NCI-H526 (cell line): ENCODE data around the gene SLC25A34.

Experiments
- DNase-seq, 2 experiments: peaks; one replicate each; lab custom pipeline; 2025; lab: John Stamatoyannopoulos, UW

Gene SLC25A34

DNA sequence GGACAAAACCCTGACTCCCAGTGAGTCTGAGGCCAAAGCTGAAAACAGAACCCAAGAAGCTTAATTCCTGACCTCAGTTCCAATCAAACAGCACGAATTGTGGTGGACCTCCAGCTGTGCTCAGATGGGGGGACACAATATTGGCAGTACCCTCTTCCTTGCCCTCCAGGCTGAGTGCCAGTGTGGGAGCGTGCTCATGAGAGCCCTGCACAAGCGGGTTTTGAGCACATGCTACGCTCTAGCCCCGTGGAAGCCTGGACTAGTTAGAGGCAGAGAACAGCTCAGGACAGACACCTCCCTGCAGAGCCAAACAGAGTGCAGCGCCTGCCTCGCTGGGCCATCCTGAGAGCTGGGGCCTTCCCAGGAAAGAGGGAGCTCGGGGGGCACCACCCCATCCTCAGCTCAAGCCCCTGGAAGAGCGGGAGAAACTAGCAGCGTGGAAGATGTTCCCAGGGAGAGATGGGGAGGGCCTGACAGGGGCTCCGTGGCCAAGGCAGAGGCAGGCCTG lies 2.8 kb upstream of the SLC25A34 start:
- no peak for DNase-seq

DNA sequence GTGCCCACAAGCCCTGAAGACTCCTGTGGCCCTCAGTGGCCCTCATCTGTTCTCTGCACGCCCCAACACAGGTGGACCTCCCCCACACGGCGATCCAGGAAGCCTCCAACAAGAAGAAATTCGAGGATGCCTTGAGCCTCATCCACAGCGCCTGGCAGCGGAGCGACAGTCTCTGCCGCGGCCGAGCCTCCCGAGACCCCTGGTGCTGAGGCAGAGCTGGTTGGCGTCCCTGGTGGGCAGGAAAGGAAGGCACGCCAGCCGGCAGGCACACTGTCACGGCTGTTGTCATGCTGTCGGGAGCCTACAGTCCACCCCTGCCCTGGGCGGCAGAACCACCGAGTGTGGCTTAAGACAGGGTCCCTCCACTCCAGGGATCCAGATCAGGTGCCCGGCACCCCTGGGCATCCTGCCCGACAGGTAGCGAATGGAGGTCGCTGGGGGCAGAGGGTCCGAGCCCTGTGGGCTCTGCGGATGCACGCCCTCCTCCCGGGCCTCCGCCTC lies 2.3 kb upstream of the SLC25A34 start:
- DNase-seq = no peak

DNA sequence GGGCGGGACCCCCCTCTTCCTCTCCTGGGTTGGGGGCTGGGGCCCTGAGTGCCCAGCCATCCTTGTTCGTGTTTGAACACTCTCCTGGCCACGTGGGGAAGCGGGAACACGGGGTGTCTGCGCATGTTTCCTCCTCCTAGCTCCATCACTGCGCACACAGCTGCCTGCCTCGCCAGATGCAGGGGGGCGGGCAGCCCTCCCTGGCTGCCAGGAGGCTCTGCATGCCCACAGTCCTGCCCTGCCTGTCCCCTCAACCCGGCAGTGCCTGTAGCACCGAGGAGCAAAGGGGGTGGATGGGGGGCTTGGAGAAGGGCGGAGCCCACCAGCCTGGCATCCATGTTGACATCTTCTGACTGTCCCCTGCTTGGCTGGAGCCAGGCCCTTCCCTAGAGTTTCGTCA lies 1.8 kb upstream of the SLC25A34 start:
- DNase-seq = no peak

DNA sequence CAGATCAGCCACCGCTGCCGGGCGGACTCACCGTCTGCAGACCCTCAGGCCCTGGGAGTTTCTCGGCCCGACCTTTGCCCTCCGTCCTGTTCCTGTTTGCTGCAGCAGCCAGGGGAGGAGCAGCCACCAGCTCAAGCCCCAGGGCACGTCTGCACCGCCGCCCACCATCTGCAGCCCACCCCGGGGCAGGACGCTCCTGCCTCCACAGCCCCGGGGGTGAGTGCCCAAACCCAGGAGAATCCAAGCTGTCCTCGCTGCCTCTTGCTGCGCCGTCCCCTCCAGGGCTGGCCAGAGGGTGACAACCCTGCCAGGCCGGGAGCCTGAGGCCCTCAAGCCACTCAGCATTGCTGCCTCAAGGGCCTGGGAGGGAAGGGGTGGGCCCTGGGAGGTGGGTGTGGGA lies 1.2 kb upstream of the SLC25A34 start:
- DNase-seq = no peak

DNA sequence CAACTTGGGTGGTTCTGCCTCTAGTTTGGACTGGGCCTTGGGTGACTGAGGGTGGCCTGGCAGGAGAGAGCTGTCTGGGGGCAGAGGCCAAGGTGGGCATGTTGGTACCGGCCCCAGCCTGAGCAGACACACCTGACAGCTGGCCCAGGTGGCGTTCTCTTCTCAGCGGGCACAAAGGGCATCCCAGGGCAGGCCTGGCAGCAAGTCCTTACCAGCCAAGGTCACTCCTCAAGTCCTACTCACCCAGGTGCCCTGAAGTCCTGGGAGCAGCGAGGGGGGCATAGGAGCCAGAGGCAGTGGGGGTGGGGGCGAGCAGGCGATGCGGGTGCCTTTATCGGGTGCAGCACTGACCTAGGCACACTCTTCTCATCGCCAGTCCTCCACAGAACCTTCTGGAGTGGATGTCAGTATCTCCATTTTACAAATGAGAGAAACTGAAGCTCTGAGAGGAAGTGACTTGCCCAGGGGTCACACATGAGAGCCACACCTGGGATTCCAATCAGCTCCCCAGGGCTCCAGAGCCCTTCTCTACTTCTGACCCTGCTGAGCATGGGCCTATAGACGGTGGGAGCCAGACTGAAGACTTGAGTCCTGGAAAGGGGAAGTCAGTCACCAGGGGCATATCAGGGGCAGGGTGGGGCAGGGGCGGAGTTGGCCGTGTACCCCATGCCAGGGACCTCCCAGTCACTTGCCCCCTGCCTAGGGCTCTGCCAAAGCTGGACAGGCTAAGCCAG lies 587 bp upstream of the SLC25A34 start:
- no peak for DNase-seq

DNA sequence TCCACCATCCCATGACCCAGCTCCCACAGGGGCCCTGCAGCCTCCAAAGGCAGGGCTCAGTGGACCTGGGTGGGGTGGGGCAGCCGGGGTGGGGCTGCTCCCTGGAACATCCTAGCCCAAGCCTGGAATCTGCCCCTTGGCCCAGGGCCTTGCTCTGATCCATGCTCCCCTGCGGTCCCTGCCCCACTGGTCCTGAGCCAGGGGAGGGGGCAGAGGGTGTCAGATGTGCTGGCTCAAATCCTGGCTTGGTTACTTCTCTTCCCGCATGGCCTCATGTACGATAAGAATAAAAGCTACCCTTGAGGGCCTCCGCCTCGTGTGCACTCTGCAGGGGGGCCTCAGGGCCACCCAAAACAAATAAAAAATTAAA lies 819 bp downstream of the SLC25A34 start:
- no peak for DNase-seq

DNA sequence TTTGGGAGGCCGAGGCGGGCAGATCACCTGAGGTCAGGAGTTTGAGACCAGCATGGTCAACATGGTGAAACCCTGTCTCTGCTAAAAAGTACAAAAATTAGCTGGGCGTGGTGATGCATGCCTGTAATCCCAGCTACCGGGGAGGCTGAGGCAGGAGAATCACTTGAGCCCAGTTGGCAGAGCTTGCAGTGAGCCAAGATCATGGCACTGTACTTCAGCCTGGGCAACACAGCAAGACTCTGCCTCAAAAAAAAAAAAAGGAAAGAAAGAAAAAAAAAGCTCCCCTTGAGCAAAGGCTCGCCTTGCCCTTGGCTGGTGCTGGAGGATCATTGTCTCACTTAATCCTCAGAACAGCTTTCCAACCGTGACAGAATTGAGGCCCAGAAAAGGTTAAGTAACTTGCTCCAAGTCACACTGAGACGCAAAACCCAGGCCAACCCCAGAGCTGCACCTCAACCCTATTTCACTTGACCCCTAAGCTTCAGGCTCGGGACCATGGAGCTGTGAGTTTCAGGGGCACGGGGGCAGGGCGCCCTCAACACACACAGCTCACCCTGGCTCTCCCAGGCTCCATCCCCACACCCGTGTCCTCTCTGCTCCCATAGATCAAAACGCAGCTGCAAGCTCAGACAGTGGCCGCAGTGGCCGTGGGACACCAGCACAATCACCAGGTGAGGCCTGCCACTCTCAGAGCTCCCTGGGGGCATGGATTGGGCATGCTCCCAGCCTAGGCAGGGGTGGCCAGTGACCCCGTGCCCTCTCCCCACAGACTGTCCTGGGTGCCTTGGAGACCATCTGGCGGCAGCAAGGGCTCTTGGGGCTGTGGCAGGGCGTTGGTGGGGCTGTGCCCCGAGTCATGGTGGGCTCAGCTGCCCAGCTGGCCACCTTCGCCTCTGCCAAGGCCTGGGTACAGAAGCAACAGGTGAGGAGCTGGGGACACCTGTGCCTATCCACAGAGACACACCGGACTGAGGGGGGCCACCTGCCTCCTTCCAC lies 1.6 kb downstream of the SLC25A34 start:
- DNase-seq = no peak

DNA sequence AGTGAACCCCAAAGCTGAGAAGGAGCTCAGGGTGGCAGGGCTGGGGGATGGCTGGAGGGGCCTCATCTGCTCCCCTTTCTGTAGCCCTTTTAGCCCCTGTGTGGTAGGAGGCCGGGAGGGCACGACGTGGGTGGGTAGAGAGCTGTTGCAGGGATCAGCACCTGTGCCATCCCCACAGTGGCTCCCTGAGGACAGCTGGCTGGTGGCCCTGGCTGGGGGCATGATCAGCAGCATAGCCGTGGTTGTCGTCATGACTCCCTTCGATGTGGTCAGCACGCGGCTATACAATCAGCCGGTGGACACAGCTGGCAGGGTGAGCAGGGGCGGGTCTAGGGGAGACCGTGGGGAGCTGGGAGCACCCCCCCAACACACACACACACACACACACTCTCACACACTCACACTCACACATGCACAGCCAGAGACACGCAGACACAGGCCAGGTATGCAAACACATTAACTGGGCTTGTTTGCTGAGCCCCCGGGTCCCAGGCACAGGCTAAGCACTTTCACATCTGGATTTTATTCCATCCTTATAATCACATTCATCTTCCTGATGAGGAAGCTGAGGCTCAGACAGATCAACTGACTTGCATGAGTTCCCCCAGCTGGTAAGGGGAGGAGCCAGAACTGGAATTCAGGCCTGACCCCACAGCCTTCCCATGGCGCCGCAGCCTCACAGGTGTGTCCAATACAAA lies 2.5 kb downstream of the SLC25A34 start:
- DNase-seq = no peak

DNA sequence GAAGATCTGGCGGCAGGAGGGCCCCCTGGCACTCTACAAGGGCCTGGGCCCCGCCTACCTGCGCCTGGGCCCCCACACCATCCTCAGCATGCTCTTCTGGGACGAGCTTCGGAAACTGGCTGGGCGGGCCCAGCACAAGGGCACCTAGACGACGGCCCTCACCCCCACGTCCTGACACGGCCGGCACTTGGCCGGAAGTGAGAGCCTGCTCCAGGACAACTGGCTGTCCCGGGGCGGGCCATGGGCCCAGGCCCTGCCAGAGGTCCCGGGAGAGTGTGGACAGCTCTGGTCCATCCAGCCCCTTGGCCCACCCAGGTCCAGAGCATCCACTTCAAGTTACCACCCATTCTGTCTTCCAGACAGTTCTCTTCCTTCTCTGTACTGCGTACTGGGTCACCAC lies 3.2 kb downstream of the SLC25A34 start:
- no peak for DNase-seq

DNA sequence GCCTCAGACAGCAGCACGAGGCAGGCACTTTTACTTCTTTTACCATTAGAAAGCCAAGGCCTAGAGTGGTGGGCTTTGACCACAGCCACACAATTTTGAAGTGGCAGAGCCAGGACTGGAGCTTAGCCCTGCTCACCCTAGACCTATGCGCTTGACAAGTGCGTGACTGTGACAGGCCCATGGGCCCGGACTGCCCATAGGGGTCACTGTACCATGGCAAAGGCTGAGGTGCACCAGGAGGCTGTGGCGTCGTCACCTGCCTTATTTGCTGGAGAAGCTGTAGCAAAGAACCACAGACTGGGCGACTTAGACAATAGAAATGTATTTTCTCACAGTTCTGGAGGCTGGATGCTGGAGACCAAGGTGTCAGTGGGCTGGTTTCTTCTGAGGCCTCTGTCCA lies 3.7 kb downstream of the SLC25A34 start:
- DNase-seq = peak in 1 of 2 experiments; percentile 18

DNA sequence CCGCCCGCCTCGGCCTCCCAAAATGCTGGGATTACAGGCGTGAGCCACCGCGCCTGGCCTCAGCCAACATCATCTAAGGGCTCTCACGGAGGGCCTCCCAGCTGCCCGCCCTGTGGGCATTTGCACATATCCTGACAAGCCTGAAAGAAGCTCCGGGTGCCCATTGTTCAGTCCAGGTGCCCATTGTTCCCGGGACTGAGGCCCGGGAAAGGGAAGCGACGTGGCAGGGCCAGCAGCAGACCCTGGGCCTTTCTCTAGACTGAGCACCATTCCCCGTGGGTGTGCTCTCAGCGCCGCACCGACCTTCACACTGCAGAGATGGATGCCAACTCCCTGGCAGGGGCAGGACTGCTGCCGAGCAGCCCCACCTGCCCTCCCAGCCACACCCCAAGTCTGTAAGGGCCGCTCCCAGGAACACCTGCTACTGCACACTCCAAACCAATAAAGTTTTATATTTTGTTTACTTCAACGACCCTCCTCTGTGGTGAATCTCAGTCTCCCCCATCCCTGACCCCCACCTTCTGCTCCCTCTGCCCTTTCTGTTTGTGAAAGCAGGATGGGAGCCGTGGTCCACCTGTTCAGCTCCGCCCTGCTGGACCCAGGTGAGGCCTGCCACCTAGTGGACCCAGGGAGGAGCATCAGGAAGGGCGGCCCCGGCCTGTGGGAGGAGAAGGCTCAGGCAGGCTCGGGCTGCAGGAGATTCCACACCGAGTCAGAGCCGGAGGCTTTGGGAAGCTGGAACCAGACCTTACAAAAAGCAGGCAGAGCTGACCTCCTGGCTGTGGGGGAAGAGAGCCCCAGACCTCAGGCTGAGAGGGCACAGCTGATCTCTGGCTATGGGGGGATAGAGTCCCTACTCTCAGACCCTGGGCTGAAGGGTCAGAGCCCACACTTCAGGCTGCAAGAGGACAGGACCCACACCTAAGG lies 5.1 kb downstream of the SLC25A34 start:
- DNase-seq = peak; percentile 75 to 92

DNA sequence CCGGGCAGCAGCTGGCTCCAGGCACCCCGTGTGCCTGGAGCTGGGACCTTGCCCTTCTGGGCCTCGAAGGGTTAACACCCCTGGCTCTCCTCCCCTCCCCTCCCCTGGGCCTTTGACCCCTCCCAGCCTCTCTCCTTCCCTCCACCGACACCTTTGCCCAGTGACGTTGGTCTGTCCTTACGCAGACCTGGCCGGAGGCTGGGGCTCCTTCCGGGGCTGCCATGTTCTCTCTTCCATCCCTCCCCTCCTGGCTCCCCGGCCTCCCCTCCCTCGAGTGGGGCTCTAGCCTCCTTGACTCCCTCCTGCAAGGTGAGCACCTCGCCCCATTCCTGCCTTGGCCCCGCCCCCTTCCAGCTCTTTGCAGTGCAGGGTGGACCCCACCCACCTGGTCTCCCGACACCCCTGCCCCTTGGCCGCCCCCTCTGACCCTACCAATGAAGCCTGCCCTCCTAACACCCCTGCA lies 6.3 kb downstream of the SLC25A34 start, which contains the start of gene TMEM82:
TSS of gene TMEM82 (plus strand) at position 161 of the 463 bp plus-strand sequence. CDS start at position 222, 61 bp downstream.
- DNase-seq = no peak

DNA sequence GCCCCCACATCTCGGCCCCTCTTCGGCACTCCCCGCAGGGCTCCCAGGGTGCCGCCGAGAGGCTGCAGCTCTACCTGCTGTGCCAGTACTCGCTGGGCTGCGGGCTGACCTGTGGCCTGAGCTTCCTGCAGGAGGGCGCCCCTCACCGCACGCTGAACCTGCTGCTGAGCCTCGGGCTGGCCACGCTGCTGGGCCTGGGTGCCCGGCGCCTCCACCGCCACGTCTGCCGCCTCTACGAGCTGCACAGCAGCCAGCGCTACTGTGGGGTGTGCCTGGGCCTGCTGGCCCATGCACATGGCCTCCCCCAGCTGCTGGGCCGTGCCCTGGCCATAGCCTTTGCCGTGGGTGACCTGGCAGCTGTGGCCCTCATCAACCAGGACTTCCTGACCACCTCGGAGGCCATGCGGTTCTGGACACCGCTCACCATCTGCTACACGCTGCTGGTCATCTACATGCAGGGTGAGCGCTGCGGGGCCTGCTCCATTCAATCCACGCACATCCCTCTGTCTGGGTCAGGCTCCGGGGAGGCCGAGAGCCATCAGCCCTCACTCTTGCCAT lies 8.1 kb downstream of the SLC25A34 start:
- DNase-seq = no peak

DNA sequence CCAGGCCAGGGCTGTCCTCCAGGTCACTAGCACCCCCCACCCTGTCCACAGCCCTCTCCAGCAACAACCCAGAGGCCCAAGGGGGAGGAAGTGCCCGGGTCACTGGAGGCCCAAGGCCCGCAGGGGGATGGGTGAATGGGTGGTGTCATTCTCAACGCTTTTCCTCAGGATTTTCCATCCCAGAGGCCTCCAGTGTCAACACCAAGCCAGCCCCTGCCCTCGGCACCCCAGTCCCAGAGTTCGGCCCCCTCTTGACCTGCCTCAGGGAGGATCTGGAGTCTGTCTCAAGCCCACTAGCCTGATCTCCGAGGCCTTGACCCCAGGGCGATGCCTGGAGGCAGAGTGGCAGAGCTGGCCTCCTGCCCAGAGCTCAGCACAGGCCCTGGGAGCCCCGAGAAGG lies 11.3 kb downstream of the SLC25A34 start:
- DNase-seq = no peak

DNA sequence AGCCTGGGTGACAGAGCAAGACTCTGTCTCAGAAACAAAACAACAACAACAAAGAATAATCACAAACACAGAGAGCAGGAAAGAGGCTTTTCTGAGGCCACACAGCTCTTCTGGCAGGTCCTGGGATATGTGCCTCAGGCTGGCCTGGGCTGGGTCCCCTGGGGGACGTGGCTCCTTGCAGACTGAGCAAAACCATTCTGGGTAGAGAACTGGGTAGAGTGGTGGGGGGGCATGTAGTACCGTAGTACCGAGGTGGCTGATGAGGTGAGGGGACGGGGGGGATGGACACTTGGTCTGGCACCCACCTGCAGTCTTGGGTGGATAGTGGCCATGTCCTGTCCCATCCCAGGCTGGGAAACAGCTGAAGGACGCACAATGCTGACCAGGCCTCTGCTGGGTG lies 12.2 kb downstream of the SLC25A34 start:
- DNase-seq = no peak

DNA sequence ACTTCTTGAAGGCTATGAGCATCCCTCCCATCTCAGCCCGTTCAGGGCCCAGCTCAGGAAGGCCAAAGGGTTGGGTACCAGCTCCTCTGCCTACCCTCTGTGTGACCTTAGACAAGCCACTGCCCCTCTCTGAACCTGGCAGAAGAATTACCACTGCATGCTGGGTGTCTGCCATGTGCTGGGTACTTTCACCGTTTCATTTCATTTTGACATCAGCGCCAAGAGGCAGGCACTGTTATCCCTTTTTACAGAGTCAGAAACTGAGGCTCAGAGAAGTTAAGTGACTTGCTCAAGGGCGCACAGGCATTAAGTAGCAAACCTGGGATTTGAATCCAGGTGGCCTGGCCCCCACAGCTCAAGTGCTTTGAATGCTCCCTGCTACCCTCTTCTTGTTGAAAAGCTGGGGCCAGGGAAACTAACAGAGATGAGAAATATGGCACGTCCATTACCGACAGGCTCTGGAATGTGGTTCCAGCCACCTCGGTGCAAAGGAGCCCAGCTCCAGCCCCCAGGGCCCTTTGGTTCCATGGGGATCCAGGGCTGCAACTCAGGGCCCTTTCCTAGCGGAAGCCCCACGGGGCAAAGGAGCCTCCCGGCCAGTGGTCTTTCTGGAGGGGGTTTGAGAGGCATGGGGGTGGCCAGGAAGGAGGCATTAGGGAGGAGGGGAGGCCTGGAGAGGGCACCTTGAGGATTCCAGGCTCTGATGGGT lies 12.8 kb downstream of the SLC25A34 start:
- no peak for DNase-seq

DNA sequence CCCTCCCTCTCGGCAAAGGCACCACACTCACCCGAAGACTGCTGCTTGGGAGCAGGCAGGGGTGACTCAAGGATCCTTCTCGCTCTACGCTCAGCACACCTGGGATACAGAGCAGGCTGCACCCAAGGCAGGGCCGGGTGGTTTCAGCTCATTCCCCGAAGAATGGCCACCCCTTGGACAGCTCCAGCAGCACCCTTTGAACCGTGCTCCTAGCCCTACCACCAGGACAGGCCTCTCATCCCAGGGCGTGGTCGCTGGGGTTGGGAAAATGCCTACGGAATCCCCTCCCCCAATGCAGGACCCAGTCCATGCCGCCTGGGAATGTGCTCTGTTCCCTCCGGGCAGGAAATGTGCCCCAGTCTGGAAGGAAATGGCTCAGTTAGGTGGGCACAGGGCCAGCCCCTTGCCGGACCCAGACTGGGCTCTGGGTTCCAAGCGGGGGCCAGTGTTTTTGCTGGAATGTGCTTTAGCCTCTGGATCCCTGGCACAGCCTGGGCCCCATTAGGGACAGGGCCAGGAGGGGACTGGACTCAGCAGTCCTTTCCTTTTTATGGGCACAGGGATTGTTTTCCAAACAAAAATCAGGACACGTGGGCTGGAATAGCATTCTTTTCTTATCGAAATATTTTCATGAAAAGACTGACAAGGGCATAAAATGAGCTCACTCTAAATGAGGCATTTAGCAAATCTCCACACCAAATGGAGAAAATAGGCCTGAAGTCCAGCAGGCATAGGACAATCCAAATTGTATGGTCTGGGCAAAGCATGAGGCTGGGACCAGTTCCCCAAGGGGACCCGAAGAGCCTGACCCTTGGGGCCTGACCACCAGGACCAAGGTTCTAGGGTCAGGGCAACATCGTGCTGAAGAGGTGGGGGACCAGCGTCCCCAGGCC lies 13.6 kb downstream of the SLC25A34 start:
- no peak for DNase-seq

DNA sequence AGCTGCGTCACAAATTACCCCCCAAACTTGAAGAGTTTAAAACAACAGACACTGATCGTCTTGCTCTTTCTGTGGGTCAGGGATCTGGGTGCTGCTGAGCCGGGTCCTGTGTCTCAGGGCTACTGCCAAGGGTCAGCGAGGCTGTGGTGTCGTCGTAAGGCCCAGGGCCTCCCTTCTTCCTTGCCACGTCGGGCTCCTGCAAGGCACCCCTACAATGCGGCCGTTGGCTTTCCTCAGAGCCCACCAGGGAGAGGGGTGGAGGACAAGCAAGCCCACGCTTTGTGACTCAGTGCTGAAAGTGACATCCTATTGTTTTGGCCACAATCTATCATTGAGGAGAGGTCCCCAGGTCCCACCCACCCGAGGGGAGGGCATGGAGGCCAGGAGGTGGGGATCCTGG lies 14.9 kb downstream of the SLC25A34 start:
- DNase-seq = no peak

DNA sequence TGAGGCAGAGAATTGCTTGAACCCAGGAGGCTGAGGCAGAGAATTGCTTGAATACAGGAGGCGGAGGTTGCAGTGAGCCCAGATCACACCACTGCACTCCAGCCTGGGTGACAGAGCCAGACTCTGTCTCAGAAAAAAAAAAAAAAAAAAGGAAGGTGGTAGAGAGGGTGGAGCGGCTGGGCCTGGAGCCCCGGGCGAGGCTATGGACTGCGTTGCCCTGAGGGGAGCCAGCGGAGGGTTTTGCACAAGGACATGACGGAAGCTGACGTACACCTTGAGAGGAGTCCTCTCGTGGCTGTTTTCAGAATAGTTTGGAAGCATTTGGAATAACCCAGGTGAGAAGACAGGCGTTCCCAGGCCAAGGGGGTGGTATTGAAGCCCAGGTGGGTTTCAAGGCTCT lies 15.7 kb downstream of the SLC25A34 start:
- no peak for DNase-seq
